Activated CD4-positive, alpha-beta T cell treated with anti-CD3 and anti-CD28 coated beads, Interleukin-2, amount 10 ng/mL, durations not matched to agents 7 days and 5 days (primary cell): ENCODE results near the gene TAS2R30. TPM values are rescaled to one million over a fixed set of nuclear protein-coding genes. Genes with fewer than 3 reads are reported as not detected.
"Not testable (repeated sequence)": the region's sequence is repeated elsewhere in the genome, so short reads cannot be mapped to it uniquely, and the experiment has no call there.

ENCODE experiments used
- CTCF ChIA-PET: fragments of 350-600 bp; sonication (Branson Sonifier 250); formaldehyde crosslinking; loops from one replicate; lab custom pipeline; 2021; ENCODE audit warnings: antibody characterized with exemption; lab: Charles Lee
- POLR2A ChIA-PET: fragments of 350-600 bp; sonication (Branson Sonifier 250); formaldehyde crosslinking; loops from one replicate; lab custom pipeline; 2021; ENCODE audit warnings: antibody characterized with exemption; lab: Charles Lee
- DNase-seq: peaks from one replicate; pipeline ENCODE4 v3.0.0-alpha.2; 2020
- H3K27ac Mint-ChIP-seq: one replicate; pipeline ENCODE4 v1.8.0; 2021; ENCODE audit warnings: mild to moderate bottlenecking, moderate library complexity, mixed read lengths
- H3K27me3 Mint-ChIP-seq: one replicate; pipeline ENCODE4 v1.8.0; 2021; ENCODE audit warnings: mixed read lengths
- H3K36me3 Mint-ChIP-seq: one replicate; pipeline ENCODE4 v1.8.0; 2021; ENCODE audit warnings: low read depth, mixed read lengths
- H3K4me1 Mint-ChIP-seq: one replicate; pipeline ENCODE4 v1.8.0; 2021; ENCODE audit warnings: mixed read lengths
- H3K4me3 Mint-ChIP-seq: one replicate; pipeline ENCODE4 v1.8.0; 2021; ENCODE audit warnings: mild to moderate bottlenecking, moderate library complexity, mixed read lengths
- H3K9me3 Mint-ChIP-seq: one replicate; pipeline ENCODE4 v1.8.0; 2021; ENCODE audit warnings: mixed read lengths
- total RNA-seq, 2 experiments: library from RNA; stranded (reverse); gene quantifications; one replicate each; pipeline ENCODE4 v1.2.3, GENCODE V29; 2021

Gene TAS2R30
- total RNA-seq, 2 experiments from 2014 or later, result 2.0 to 2.6 TPM

GRCh38 chr12:11107719-11108118 is 26.7 kb downstream of the TAS2R30 start:
- Mint-ChIP-seq H3K4me1 (peaks cover 31% of the 10 kb centered on the region), H3K27me3 (no peaks in the 10 kb centered on the region), H3K36me3 (peaks cover 84% of the 10 kb centered on the region), H3K4me3 (no peak overlapping the region), H3K9me3 (peaks cover 57% of the 10 kb centered on the region), H3K27ac (no peak overlapping the region)
- ChIA-PET POLR2A (no interaction called here), CTCF (no interaction called here)
- DNase-seq, result no peak

GRCh38 chr12:11106288-11106687 is 28.2 kb downstream of the TAS2R30 start:
- Mint-ChIP-seq H3K36me3 (peaks cover 81% of the 10 kb centered on the region), H3K27ac (no peak overlapping the region), H3K4me1 (peaks cover 29% of the 10 kb centered on the region), H3K27me3 (no peaks in the 10 kb centered on the region), H3K4me3 (no peak overlapping the region), H3K9me3 (peaks cover 45% of the 10 kb centered on the region)
- POLR2A ChIA-PET, result no interaction called here
- CTCF ChIA-PET, result no interaction called here
- DNase-seq, result no peak

GRCh38 chr12:11105546-11105945 is 28.9 kb downstream of the TAS2R30 start:
- no peak overlapping the region for H3K27ac Mint-ChIP-seq
- H3K27me3 Mint-ChIP-seq, result no peaks in the 10 kb centered on the region
- DNase-seq, result no peak
- H3K36me3 Mint-ChIP-seq, result peaks cover 77% of the 10 kb centered on the region
- peaks cover 25% of the 10 kb centered on the region for H3K4me1 Mint-ChIP-seq
- POLR2A ChIA-PET, result interaction anchor here (0.6 kb wide), 1 partner anchor 66 kb away, joined by 3 read pairs; no protein-coding TSS in a partner anchor
- H3K9me3 Mint-ChIP-seq, result peaks cover 39% of the 10 kb centered on the region
- H3K4me3 Mint-ChIP-seq, result no peak overlapping the region
- CTCF ChIA-PET, result no interaction called here

GRCh38 chr12:11094910-11095309 is 39.5 kb downstream of the TAS2R30 start:
- Mint-ChIP-seq H3K36me3 (peaks cover 31% of the 10 kb centered on the region), H3K9me3 (peaks cover 15% of the 10 kb centered on the region)
- H3K27me3 Mint-ChIP-seq, H3K4me1 Mint-ChIP-seq, H3K27ac Mint-ChIP-seq, POLR2A ChIA-PET, H3K4me3 Mint-ChIP-seq, CTCF ChIA-PET, DNase-seq: not testable (repeated sequence)

GRCh38 chr12:11092128-11092527 is 42.3 kb downstream of the TAS2R30 start, which contains the start of gene TAS2R43:
Gene TAS2R43, minus strand, starts transcription at chr12:11092313. Its CDS starts 84 bp downstream, at chr12:11092229.
- no peaks in the 10 kb centered on the region for H3K27me3 Mint-ChIP-seq
- ChIA-PET CTCF (no interaction called here), POLR2A (no interaction called here)
- no peak for DNase-seq
- no peaks in the 10 kb centered on the region for H3K4me1 Mint-ChIP-seq
- peaks cover 25% of the 10 kb centered on the region for H3K36me3 Mint-ChIP-seq
- H3K9me3 Mint-ChIP-seq, result peaks cover 3% of the 10 kb centered on the region
- H3K4me3 Mint-ChIP-seq, result no peak within 1 kb of the TSS
- H3K27ac Mint-ChIP-seq, result no peak within 1 kb of the TSS

- Mint-ChIP-seq H3K27ac (no peak overlapping the region), H3K4me1 (no peaks in the 10 kb centered on the region), H3K9me3 (peaks cover 4% of the 10 kb centered on the region), H3K4me3 (no peak overlapping the region), H3K27me3 (no peaks in the 10 kb centered on the region), H3K36me3 (peaks cover 25% of the 10 kb centered on the region)
- CTCF ChIA-PET, result no interaction called here
- POLR2A ChIA-PET, result no interaction called here
- no peak for DNase-seq
Measured at GRCh38 chr12:11089246-11089645, 45.2 kb downstream of the TAS2R30 start.

- Mint-ChIP-seq H3K4me1 (no peaks in the 10 kb centered on the region), H3K27me3 (no peaks in the 10 kb centered on the region), H3K27ac (no peak overlapping the region), H3K9me3 (peaks cover 20% of the 10 kb centered on the region), H3K4me3 (no peak overlapping the region), H3K36me3 (peaks cover 28% of the 10 kb centered on the region)
- ChIA-PET POLR2A (no interaction called here), CTCF (no interaction called here)
- DNase-seq, result peak; percentile 7
Measured at GRCh38 chr12:11085419-11085818, 49.0 kb downstream of the TAS2R30 start.

Other genes with a start within 250 kb of the TAS2R30 start
- 1 to 10 TPM; 1.0 to 1.1 TPM for gene TAS2R13, start 225.1 kb downstream of the TAS2R30 start, total RNA-seq
- not detected for gene PRH2, start 205.4 kb downstream of the TAS2R30 start, total RNA-seq
- 1 to 10 TPM; 2.1 to 2.9 TPM for gene TAS2R14, start 195.4 kb downstream of the TAS2R30 start, total RNA-seq
- gene TAS2R50, start 147.7 kb downstream of the TAS2R30 start, total RNA-seq, result 1 to 10 TPM in 1 of 2 experiments, under 1 TPM in 1; 0.60 to 1.1 TPM
- 1 to 10 TPM; 1.6 to 2.1 TPM for gene TAS2R20, start 136.3 kb downstream of the TAS2R30 start, total RNA-seq
- 1 to 10 TPM; 3.0 to 3.1 TPM for gene TAS2R19, start 112.0 kb downstream of the TAS2R30 start, total RNA-seq
- 1 to 10 TPM; 1.6 to 3.0 TPM for gene TAS2R31, start 103.2 kb downstream of the TAS2R30 start, total RNA-seq
- gene TAS2R46, start 72.3 kb downstream of the TAS2R30 start, total RNA-seq, result 1 to 10 TPM in 1 of 2 experiments, under 1 TPM in 1; 0.97 to 1.2 TPM
- gene TAS2R43, start 42.3 kb downstream of the TAS2R30 start, total RNA-seq, result 1 to 10 TPM; 1.7 to 1.9 TPM
- 1 to 10 TPM; 8.1 to 8.3 TPM for gene SMIM10L1, start 36.5 kb upstream of the TAS2R30 start, total RNA-seq
- not detected for gene TAS2R42, start 52.3 kb upstream of the TAS2R30 start, total RNA-seq
- gene PRB3, start 135.1 kb upstream of the TAS2R30 start, total RNA-seq, result not detected
- gene PRB4, start 175.8 kb upstream of the TAS2R30 start, total RNA-seq, result not detected